HepG2 (cell line): ENCODE measurements around the gene RIPOR1. TPM values are rescaled to one million over a fixed set of nuclear protein-coding genes. Genes with fewer than 3 reads are reported as not detected.
A peak's percentile ranks its signal among the peaks of the same experiment; 100 is the strongest.

Source experiments
- ATAC-seq: fragments of 200-7000 bp; cut with Tn5 transposase; 3 replicates; pipeline ENCODE4 v1.9.1; 2020; ENCODE audit warnings: mild to moderate bottlenecking, moderate library complexity
- BruUV-seq: library from RNA; stranded (reverse); fragments of 400-500 nt; replicated peaks from 2 replicates; lab custom pipeline; 2021; lab: Mats Ljungman, UMichigan
- CTCF ChIA-PET: fragments of 300-600 bp; formaldehyde crosslinking; extraction: SDS; loops from one replicate; lab custom pipeline; 2021; ENCODE audit warnings: low total read pairs, inconsistent platforms, low intra/inter-chr PET ratio; lab: Yijun Ruan, JAX
- POLR2A ChIA-PET: fragments of 350-600 bp; sonication (Branson Sonifier 250); formaldehyde crosslinking; loops from one replicate; lab custom pipeline; 2020; ENCODE audit warnings: antibody characterized with exemption, inconsistent platforms; lab: Yijun Ruan, JAX
- DNase-seq: peaks from one replicate; pipeline ENCODE4 v3.0.0-alpha.2; 2015; ENCODE audit warnings: low spot score
- FAIRE-seq: peaks from 3 replicates; lab custom pipeline; 2011; peaks lifted over from hg19 to GRCh38; lab: Jason Lieb, UNC
- H2AFZ ChIP-seq: one replicate; pipeline ENCODE4 v1.6.1; 2011; ENCODE audit warnings: low read length, inconsistent platforms
- H3K27ac ChIP-seq: fragments of 300-600 bp; 3 replicates; pipeline ENCODE4 v1.8.0; 2011; ENCODE audit warnings: mixed run types, mild to moderate bottlenecking, mixed read lengths, low read length, inconsistent platforms; ENCODE audit not compliant: insufficient read depth; ENCODE audit errors: extremely low read length
- H3K27me3 ChIP-seq, 2 experiments: fragments of 200-600 bp in 1 of 2; 2 replicates in 1 of 2; 3 replicates in 1 of 2; pipeline versions ENCODE4 v1.6.0 to v1.8.0; 2011; ENCODE audit warnings: low read length in 2 of 2, mild to moderate bottlenecking in 2 of 2, moderate library complexity in 2 of 2, inconsistent platforms in 1 of 2; ENCODE audit not compliant: insufficient read depth in 2 of 2, control insufficient read depth in 1 of 2
- H3K36me3 ChIP-seq, 2 experiments: fragments of 200-600 bp in 1 of 2; replicated peaks in 1 of 2; 2 replicates in 1 of 2; 3 replicates in 1 of 2; pipeline versions ENCODE4 v1.5.1 to v1.8.0; 2011; ENCODE audit warnings: low read length in 2 of 2, inconsistent platforms in 1 of 2; ENCODE audit not compliant: insufficient read depth in 2 of 2, control insufficient read depth in 1 of 2
- H3K4me1 ChIP-seq: 2 replicates; pipeline ENCODE4 v1.5.1; 2012; ENCODE audit warnings: low read length, inconsistent platforms; ENCODE audit not compliant: insufficient read depth
- H3K4me2 ChIP-seq: 2 replicates; pipeline ENCODE4 v1.6.0; 2011; ENCODE audit warnings: low read depth, low read length, inconsistent platforms
- H3K4me3 ChIP-seq, 3 experiments: fragments of 200-600 bp in 1 of 3; sonication (generic), shearing (Covaris generic) in 1 of 3; replicated peaks in 1 of 3; 2 replicates each; pipeline ENCODE4 v1.5.1; 2011 to 2016; ENCODE audit warnings: low read length in 3 of 3, inconsistent platforms in 2 of 3, low read depth in 2 of 3, mild to moderate bottlenecking in 2 of 3, control low read depth in 1 of 3, mixed read lengths in 1 of 3; ENCODE audit not compliant: insufficient read depth in 1 of 3
- H3K79me2 ChIP-seq: one replicate; pipeline ENCODE4 v1.6.1; 2011; ENCODE audit warnings: low read length, inconsistent platforms; ENCODE audit not compliant: insufficient read depth
- H3K9ac ChIP-seq: 2 replicates; pipeline ENCODE4 v1.6.0; 2011; ENCODE audit warnings: mild to moderate bottlenecking, low read depth, low read length, inconsistent platforms; ENCODE audit not compliant: insufficient read depth
- H3K9me3 ChIP-seq: 2 replicates; pipeline ENCODE4 v1.5.1; 2012; ENCODE audit warnings: mild to moderate bottlenecking, low read length
- H4K20me1 ChIP-seq: 2 replicates; pipeline ENCODE4 v1.6.0; 2011; ENCODE audit warnings: inconsistent platforms, mild to moderate bottlenecking, low read length, moderate library complexity; ENCODE audit not compliant: insufficient read depth
- ARID4A ChIP-seq: sonication (generic); formaldehyde crosslinking; IDR thresholded peaks from 2 replicates; pipeline ENCODE4 v1.5.0; 2020; ENCODE audit warnings: mild to moderate bottlenecking, missing genetic modification reagents, borderline replicate concordance
- CAMTA2 ChIP-seq: sonication (generic); formaldehyde crosslinking; IDR thresholded peaks from 2 replicates; pipeline ENCODE4 v1.4.0; 2020; ENCODE audit warnings: mild to moderate bottlenecking, missing genetic modification reagents, borderline replicate concordance
- HIVEP1 ChIP-seq: sonication (generic); formaldehyde crosslinking; IDR thresholded peaks from 2 replicates; pipeline ENCODE4 v1.4.0; 2020; ENCODE audit warnings: mild to moderate bottlenecking, missing genetic modification reagents
- MEIS1 ChIP-seq: sonication (generic); formaldehyde crosslinking; IDR thresholded peaks from 2 replicates; pipeline ENCODE4 v1.9.0; 2021; ENCODE audit warnings: mild to moderate bottlenecking, missing genetic modification reagents, moderate library complexity, borderline replicate concordance
- NFATC3 ChIP-seq: sonication (generic); formaldehyde crosslinking; IDR thresholded peaks from 2 replicates; pipeline ENCODE4 v1.5.1; 2020; ENCODE audit warnings: mild to moderate bottlenecking, missing genetic modification reagents
- PCBP2 ChIP-seq: fragments of 200-400 bp; formaldehyde crosslinking; optimal IDR thresholded peaks from 2 replicates; pipeline ENCODE3; 2018; ENCODE audit warnings: low read length, low read depth; ENCODE audit not compliant: poor library complexity, severe bottlenecking
- RAD51 ChIP-seq: fragments of 450-650 bp; IDR thresholded peaks from 2 replicates; pipeline ENCODE4 v1.6.1; 2016; ENCODE audit warnings: borderline replicate concordance
- TCF7 ChIP-seq: sonication (generic); IDR thresholded peaks from 2 replicates; pipeline ENCODE4 v1.6.1; 2016; ENCODE audit warnings: antibody characterized with exemption, low read depth
- ZEB1 ChIP-seq: IDR thresholded peaks from 2 replicates; pipeline ENCODE4 v1.6.1; 2012; ENCODE audit warnings: mild to moderate bottlenecking, low read depth, inconsistent platforms; ENCODE audit not compliant: insufficient replicate concordance
- ZNF280D ChIP-seq: sonication (generic); formaldehyde crosslinking; IDR thresholded peaks from 2 replicates; pipeline ENCODE4 v1.5.1; 2020; ENCODE audit warnings: mild to moderate bottlenecking, missing genetic modification reagents
- ZNF383 ChIP-seq: sonication (generic); formaldehyde crosslinking; IDR thresholded peaks from 2 replicates; pipeline ENCODE4 v1.4.0; 2020; ENCODE audit warnings: missing genetic modification reagents, mild to moderate bottlenecking, borderline replicate concordance
- ZNF569 ChIP-seq: sonication (generic); formaldehyde crosslinking; IDR thresholded peaks from 2 replicates; pipeline ENCODE4 v1.5.0; 2020; ENCODE audit warnings: mild to moderate bottlenecking, missing genetic modification reagents, moderate library complexity, borderline replicate concordance
- ZNF724P ChIP-seq: sonication (generic); formaldehyde crosslinking; IDR thresholded peaks from 2 replicates; pipeline ENCODE4 v1.8.0; 2022; ENCODE audit warnings: missing genetic modification reagents, borderline replicate concordance
- WGBS: methylation state at CpG from one replicate; pipeline ENCODE4 v1.1.6; 2017; ENCODE audit warnings: low lambda C conversion rate; 5-methylcytosine and 5-hydroxymethylcytosine counted together
- in situ Hi-C: cut with HindIII; loops from 2 replicates; pipeline ENCODE4 v1.10.0; 2017; ENCODE audit warnings: low pct_unique_long_range_greater_than_20kb; ENCODE audit not compliant: extremely low pct_ligation_motif_present
- intact Hi-C: fragments of 100-400 bp; cut with micrococcal nuclease; formaldehyde crosslinking; loops from one replicate; pipeline ENCODE4 v1.10.0; 2022; ENCODE audit not compliant: unreplicated experiment
- polyA plus RNA-seq, 8 experiments: library from polyadenylated mRNA; depleted of rRNA in 3 of 8; stranded (reverse) in 7 of 8; unstranded in 1 of 8; fragments of >200 nt; fragmentation: Illumina TruSeq in 4 of 8; extraction: Trizol in 4 of 8; gene quantifications; 2 replicates each; pipeline versions ENCODE4 v1.2.1 to v1.2.3, GENCODE V29; 2011 to 2016; ENCODE audit warnings: low read depth in 4 of 8, missing spikeins in 1 of 8, mixed read lengths in 1 of 8; ENCODE audit not compliant: insufficient read depth in 1 of 8
- total RNA-seq, 5 experiments: library from RNA; depleted of rRNA; stranded (reverse); fragments of >200 nt; fragmentation: Illumina TruSeq; extraction: Trizol; gene quantifications; 2 replicates each; pipeline ENCODE4 v1.2.3, GENCODE V29; 2016; ENCODE audit warnings: low read depth in 1 of 5

The RIPOR1 gene
- total and polyA plus RNA-seq, 2 of the 13 experiments (the other 11 are each of a cell fraction or from before 2014, with no cell fraction given): 4.6 to 8.1 TPM

- no peak for TF ChIP-seq ZNF383 (CRISPR knock-in tag)
- no peak for TF ChIP-seq PCBP2
- TF ChIP-seq ZNF569 (CRISPR knock-in tag): no peak
- TF ChIP-seq NFATC3: 0 out of 2 replicates have a peak, but pooled peaks have one; percentile 28
- TF ChIP-seq ZNF724P (CRISPR knock-in tag): 0 out of 2 replicates have a peak, but pooled peaks have one; percentile 35
- TF ChIP-seq CAMTA2 (CRISPR knock-in tag): 0 out of 2 replicates have a peak, but pooled peaks have one; percentile 21
- TF ChIP-seq HIVEP1 (CRISPR knock-in tag): 0 out of 2 replicates have a peak, but pooled peaks have one; percentile 21
- 0 out of 2 replicates have a peak, but pooled peaks have one; percentile 26 for TF ChIP-seq MEIS1 (CRISPR knock-in tag)
- no peak for TF ChIP-seq RAD51
- no peak for TF ChIP-seq TCF7
These were observed 46.2 kb upstream of the RIPOR1 start (continued) for GRCh38 chr16:67482233-67482924.

GRCh38 chr16:67483150-67483549 is 45.5 kb upstream of the RIPOR1 start, which contains the start of gene AGRP:
AGRP (minus strand) TSS chr16:67483547; CDS start chr16:67483398, 149 bp downstream.
- peak within 1 kb of the TSS; percentile 39 for H3K27ac ChIP-seq
- no TSS peak for BruUV-seq
- TF ChIP-seq ZNF280D (CRISPR knock-in tag) (no peak), ARID4A (CRISPR knock-in tag) (0 out of 2 replicates have a peak, but pooled peaks have one; percentile 20), ZEB1 (no peak)

More at GRCh38 chr16:67483150-67483549, 45.5 kb upstream of the RIPOR1 start, which contains the start of gene AGRP:
- Histone ChIP-seq H2AFZ (no peak within 1 kb of the TSS), H3K4me3 (peak within 1 kb of the TSS in 1 of 3 experiments; percentile 98; a peak in 1 of 6 replicates), H3K9me3 (no peaks in the 10 kb centered on the region), H3K9ac (no peak within 1 kb of the TSS; the same call in 1 of the 2 replicates), H3K79me2 (peaks cover 26% of the 10 kb centered on the region), H3K4me2 (peak within 1 kb of the TSS; percentile 98), H4K20me1 (no peaks in the 10 kb centered on the region), H3K36me3 (no peaks in the 10 kb centered on the region; a peak in 1 of 5 replicates), H3K4me1 (peaks cover 51% of the 10 kb centered on the region), H3K27me3 (no peaks in the 10 kb centered on the region; a peak in 1 of 5 replicates)
- no peak for ATAC-seq
- WGBS: 100% methylated on average over 5 of the region's 6 CpGs
- FAIRE-seq: no peak
- intact Hi-C loops (loop anchor here (5.0 kb wide), 1 partner anchor 56 kb away; no protein-coding TSS in a partner anchor), in situ Hi-C loops (loop anchor here (5.0 kb wide), 1 partner anchor 34 kb away; no protein-coding TSS in a partner anchor)
- ChIA-PET CTCF (no interaction called here), POLR2A (no interaction called here)
- DNase-seq: no peak
